Naive thymus-derived CD4-positive, alpha-beta T cell (primary cell): ENCODE results near the gene ATP7B. TPM values are rescaled to one million over a fixed set of nuclear protein-coding genes. Genes with fewer than 3 reads are reported as not detected.
A peak's percentile ranks its signal among the peaks of the same experiment; 100 is the strongest.

ENCODE experiments used
- ATAC-seq: fragments of 150-1000 bp; cut with Tn5 transposase; 2 replicates; pipeline ENCODE4 v1.10.0; 2021; ENCODE audit warnings: mild to moderate bottlenecking, moderate library complexity
- CTCF ChIA-PET: fragments of 350-600 bp; sonication (Branson Sonifier 250); formaldehyde crosslinking; loops from one replicate; lab custom pipeline; 2021; ENCODE audit warnings: antibody characterized with exemption; lab: Charles Lee
- POLR2A ChIA-PET: fragments of 350-600 bp; sonication (Branson Sonifier 250); formaldehyde crosslinking; loops from one replicate; lab custom pipeline; 2021; ENCODE audit warnings: antibody characterized with exemption, inconsistent platforms; lab: Charles Lee
- DNase-seq, 9 donors: peaks; one replicate each; pipeline versions ENCODE4 v3.0.0 to v3.0.0-alpha.2; 2020 to 2022; ENCODE audit warnings: mixed read lengths in 1 of 9
- H3K27ac ChIP-seq: one replicate; pipeline ENCODE4 v1.7.0; 2013; ENCODE audit warnings: mild to moderate bottlenecking, low read depth, low read length, moderate library complexity
- H3K27me3 ChIP-seq, 2 donors: one replicate each; pipeline ENCODE4 v1.7.0; 2013; ENCODE audit warnings: low read length in 2 of 2, mild to moderate bottlenecking in 2 of 2, moderate library complexity in 2 of 2; ENCODE audit not compliant: control insufficient read depth in 2 of 2, insufficient read depth in 2 of 2
- H3K36me3 ChIP-seq, 3 experiments: 1 replicate in 2 of 3; 2 replicates in 1 of 3; pipeline ENCODE4 v1.7.0; 2013; ENCODE audit warnings: low read length in 3 of 3, mild to moderate bottlenecking in 3 of 3, moderate library complexity in 1 of 3; ENCODE audit not compliant: insufficient read depth in 3 of 3, control insufficient read depth in 2 of 3
- H3K4me1 ChIP-seq, 2 donors: one replicate each; pipeline ENCODE4 v1.7.0; 2013; ENCODE audit warnings: low read length in 2 of 2, mild to moderate bottlenecking in 2 of 2, moderate library complexity in 1 of 2; ENCODE audit not compliant: control insufficient read depth in 2 of 2, insufficient read depth in 2 of 2
- H3K4me3 ChIP-seq: 2 replicates; pipeline ENCODE4 v1.7.0; 2013; ENCODE audit warnings: mild to moderate bottlenecking, low read length
- H3K9me3 ChIP-seq, 3 experiments: 1 replicate in 2 of 3; 2 replicates in 1 of 3; pipeline ENCODE4 v1.7.0; 2013; ENCODE audit warnings: low read length in 3 of 3; ENCODE audit not compliant: control insufficient read depth in 2 of 3
- H3K27ac Mint-ChIP-seq, 9 donors: one replicate each; pipeline ENCODE4 v1.8.0; 2020 to 2022; ENCODE audit warnings: mixed read lengths in 9 of 9, mild to moderate bottlenecking in 8 of 9, moderate library complexity in 5 of 9, inconsistent platforms in 2 of 9
- H3K27me3 Mint-ChIP-seq, 5 donors: one replicate each; pipeline ENCODE4 v1.8.0; 2021 to 2022; ENCODE audit warnings: mixed read lengths in 5 of 5, mild to moderate bottlenecking in 1 of 5
- H3K36me3 Mint-ChIP-seq, 5 donors: one replicate each; pipeline ENCODE4 v1.8.0; 2020 to 2022; ENCODE audit warnings: mixed read lengths in 5 of 5, mild to moderate bottlenecking in 3 of 5, inconsistent platforms in 1 of 5
- H3K4me1 Mint-ChIP-seq, 7 donors: one replicate each; pipeline ENCODE4 v1.8.0; 2020 to 2022; ENCODE audit warnings: mixed read lengths in 7 of 7, mild to moderate bottlenecking in 3 of 7, inconsistent platforms in 1 of 7
- H3K4me3 Mint-ChIP-seq, 10 donors: one replicate each; pipeline ENCODE4 v1.8.0; 2020 to 2022; ENCODE audit warnings: mild to moderate bottlenecking in 10 of 10, mixed read lengths in 10 of 10, moderate library complexity in 6 of 10, inconsistent platforms in 2 of 10
- H3K9me3 Mint-ChIP-seq, 11 donors: one replicate each; pipeline ENCODE4 v1.8.0; 2020 to 2022; ENCODE audit warnings: mixed read lengths in 11 of 11, mild to moderate bottlenecking in 4 of 11, inconsistent platforms in 1 of 11, moderate library complexity in 1 of 11
- intact Hi-C, 2 donors: fragments of 100-400 bp; cut with micrococcal nuclease; formaldehyde crosslinking; loops; one replicate each; pipeline ENCODE4 v1.15.1; 2023
- polyA plus RNA-seq, 2 donors: library from polyadenylated mRNA; unstranded; fragments of 300-500 nt; fragmentation: Illumina TruSeq; gene quantifications; one replicate each; pipeline ENCODE4 v1.2.3, GENCODE V29; 2021
- total RNA-seq, 6 experiments: library from RNA in 5 of 6; stranded (reverse) in 5 of 6; gene quantifications; 1 replicate in 5 of 6; 2 replicates in 1 of 6; pipeline ENCODE4 v1.2.3 and lab custom pipeline; 2021 to 2026

ATP7B gene
- total and polyA plus RNA-seq, 7 experiments from 2014 or later: 0.18 to 1.4 (median 1.3) TPM

DNA sequence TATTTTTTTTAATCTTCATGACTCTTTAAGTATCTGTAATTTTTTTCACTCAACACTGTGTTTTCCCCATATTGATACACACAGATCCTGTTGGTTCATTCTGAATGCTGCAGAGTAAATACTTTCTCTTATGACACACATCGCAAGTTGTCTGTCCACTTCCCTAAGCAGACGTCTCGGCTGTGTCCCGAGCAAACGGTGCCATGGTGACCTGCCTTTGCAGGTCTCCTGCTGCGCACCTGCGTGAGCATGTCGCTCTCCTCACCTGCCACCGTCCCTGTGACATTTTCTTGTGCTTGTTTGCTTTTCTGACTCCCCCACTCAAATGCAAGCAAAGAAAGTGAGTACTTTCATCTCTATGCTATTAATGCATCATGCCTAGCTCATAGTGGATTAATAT, 91.7 kb downstream of the ATP7B start:
- intact Hi-C loops: no loop called here
- Histone ChIP-seq H3K4me3 (no peak overlapping the region), H3K36me3 (no peaks in the 10 kb centered on the region), H3K9me3 (no peaks in the 10 kb centered on the region), H3K27ac (no peak overlapping the region), H3K27me3 (no peaks in the 10 kb centered on the region), H3K4me1 (no peaks in the 10 kb centered on the region)
- CTCF ChIA-PET: no interaction called here
- POLR2A ChIA-PET: no interaction called here
- Mint-ChIP-seq H3K36me3 (no peaks in the 10 kb centered on the region), H3K27ac (no peak overlapping the region), H3K4me3 (no peak overlapping the region), H3K4me1 (peaks cover 0 to 17% (median 6%) of the 10 kb centered on the region in 7 donors), H3K27me3 (no peaks in the 10 kb centered on the region), H3K9me3 (no peaks in the 10 kb centered on the region)
- no peak for ATAC-seq
- DNase-seq: no peak

DNA sequence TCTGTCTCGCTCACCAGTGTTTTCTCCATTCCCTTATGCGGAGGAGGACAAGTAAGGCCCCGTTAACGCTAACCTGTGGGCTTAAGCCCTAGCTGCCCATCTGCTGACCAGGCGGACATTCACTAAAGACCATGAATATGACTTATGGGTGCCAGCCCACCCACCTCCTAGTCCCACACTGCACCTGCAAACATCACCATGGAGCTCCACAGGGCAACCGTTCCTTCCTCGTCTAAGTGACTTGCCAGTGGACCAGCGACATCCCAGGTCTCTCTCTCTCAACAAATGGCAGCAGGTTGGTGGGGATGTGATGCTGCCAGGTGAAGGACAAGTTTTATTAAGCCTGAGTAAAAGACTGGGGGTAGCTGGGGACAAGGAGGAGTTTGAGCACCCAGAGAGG, 94.3 kb downstream of the ATP7B start:
- Histone ChIP-seq H3K27me3 (no peaks in the 10 kb centered on the region), H3K4me1 (no peaks in the 10 kb centered on the region), H3K9me3 (no peaks in the 10 kb centered on the region), H3K4me3 (no peak overlapping the region), H3K36me3 (no peaks in the 10 kb centered on the region), H3K27ac (no peak overlapping the region)
- Mint-ChIP-seq H3K9me3 (no peaks in the 10 kb centered on the region), H3K27me3 (peaks cover 0 to 4% (median 0%) of the 10 kb centered on the region in 5 donors), H3K27ac (peak overlapping the region in 1 of 9 donors; percentile 19), H3K4me3 (no peak overlapping the region), H3K36me3 (no peaks in the 10 kb centered on the region), H3K4me1 (peaks cover 0 to 9% (median 2%) of the 10 kb centered on the region in 7 donors)
- ChIA-PET CTCF (interaction anchor here (1.6 kb wide), 1 partner anchor 211 kb away, joined by 5 read pairs; no protein-coding TSS in a partner anchor), POLR2A (no interaction called here)
- DNase-seq (no peak), ATAC-seq (no peak)
- intact Hi-C loops: no loop called here

DNA sequence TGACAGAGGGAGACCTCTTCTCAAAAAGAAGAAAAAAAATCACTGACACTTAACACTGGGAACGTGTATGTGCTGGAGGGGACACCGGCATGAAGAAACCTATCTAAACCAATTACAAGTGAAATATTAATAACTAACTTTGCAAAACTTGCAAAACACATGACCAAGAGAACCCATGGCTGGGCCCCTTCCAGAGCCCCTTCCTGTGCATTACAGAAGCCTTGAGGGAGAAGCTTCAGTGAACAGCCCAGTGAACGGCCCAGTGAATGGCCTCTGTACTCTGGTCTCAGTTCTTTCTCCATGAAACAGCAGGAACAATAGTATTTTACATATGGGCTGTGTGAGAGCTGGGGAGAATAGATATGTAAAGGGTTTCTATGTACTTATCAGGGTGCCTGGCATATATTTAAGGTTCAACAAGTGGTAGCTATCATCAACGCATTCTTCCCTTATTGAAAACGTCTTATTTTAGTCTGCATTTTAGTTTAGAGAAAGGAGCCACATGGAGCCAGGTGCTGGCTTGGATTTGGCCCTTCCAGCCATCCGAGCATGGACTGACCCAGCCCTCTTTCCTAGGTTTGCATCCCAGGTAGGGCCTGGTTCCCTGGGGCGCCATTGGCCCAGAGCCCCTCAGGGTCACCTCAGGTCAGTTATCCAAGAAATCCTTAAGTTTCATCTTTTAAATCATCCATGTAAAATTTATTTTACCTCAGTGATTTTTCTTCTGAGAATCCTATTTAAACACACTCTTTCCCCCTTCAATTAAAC, 95.0 kb downstream of the ATP7B start:
- ChIA-PET CTCF (interaction anchor here (1.6 kb wide), 1 partner anchor 211 kb away, joined by 5 read pairs; no protein-coding TSS in a partner anchor), POLR2A (no interaction called here)
- Mint-ChIP-seq H3K27ac (peak overlapping the region in 1 of 9 donors; percentile 19), H3K9me3 (no peaks in the 10 kb centered on the region), H3K36me3 (no peaks in the 10 kb centered on the region), H3K4me3 (no peak overlapping the region), H3K27me3 (peaks cover 0 to 4% (median 0%) of the 10 kb centered on the region in 5 donors), H3K4me1 (peaks cover 0 to 9% (median 4%) of the 10 kb centered on the region in 7 donors)
- no peak for DNase-seq
- Histone ChIP-seq H3K27me3 (no peaks in the 10 kb centered on the region), H3K36me3 (no peaks in the 10 kb centered on the region), H3K4me1 (no peaks in the 10 kb centered on the region), H3K27ac (no peak overlapping the region), H3K9me3 (no peaks in the 10 kb centered on the region), H3K4me3 (no peak overlapping the region)
- intact Hi-C loops: no loop called here
- ATAC-seq: no peak

DNA sequence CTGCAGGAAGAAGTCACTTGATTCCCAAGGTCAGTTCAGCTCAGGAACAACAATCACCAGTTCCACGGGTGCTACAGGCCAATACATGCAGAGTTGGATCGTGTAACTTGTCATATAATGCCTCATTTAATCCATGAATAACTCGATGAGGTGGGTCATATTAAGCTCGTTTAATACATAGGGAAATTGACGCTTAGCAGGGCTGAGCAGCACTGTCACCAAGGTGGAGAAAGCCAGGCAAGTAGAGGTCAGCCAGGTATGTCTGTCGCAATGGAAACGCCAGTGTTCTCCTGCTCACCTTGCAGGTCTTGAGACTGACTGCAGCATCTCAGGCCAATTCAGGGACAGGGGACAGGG, 97.1 kb downstream of the ATP7B start:
- Mint-ChIP-seq H3K4me1 (peaks cover 9 to 20% (median 17%) of the 10 kb centered on the region in 7 donors), H3K27ac (no peak overlapping the region), H3K27me3 (peaks cover 0 to 4% (median 0%) of the 10 kb centered on the region in 5 donors), H3K36me3 (no peaks in the 10 kb centered on the region), H3K9me3 (no peaks in the 10 kb centered on the region), H3K4me3 (no peak overlapping the region)
- DNase-seq (no peak), ATAC-seq (no peak)
- Histone ChIP-seq H3K9me3 (no peaks in the 10 kb centered on the region), H3K4me1 (no peaks in the 10 kb centered on the region), H3K27ac (no peak overlapping the region), H3K4me3 (no peak overlapping the region), H3K36me3 (no peaks in the 10 kb centered on the region), H3K27me3 (no peaks in the 10 kb centered on the region)
- POLR2A ChIA-PET: no interaction called here
- intact Hi-C loops: no loop called here
- CTCF ChIA-PET: interaction anchor here (0.6 to 0.9 kb wide), 2 partner anchors 8 to 510 kb away, joined by 3 to 4 read pairs; no protein-coding TSS in a partner anchor

DNA sequence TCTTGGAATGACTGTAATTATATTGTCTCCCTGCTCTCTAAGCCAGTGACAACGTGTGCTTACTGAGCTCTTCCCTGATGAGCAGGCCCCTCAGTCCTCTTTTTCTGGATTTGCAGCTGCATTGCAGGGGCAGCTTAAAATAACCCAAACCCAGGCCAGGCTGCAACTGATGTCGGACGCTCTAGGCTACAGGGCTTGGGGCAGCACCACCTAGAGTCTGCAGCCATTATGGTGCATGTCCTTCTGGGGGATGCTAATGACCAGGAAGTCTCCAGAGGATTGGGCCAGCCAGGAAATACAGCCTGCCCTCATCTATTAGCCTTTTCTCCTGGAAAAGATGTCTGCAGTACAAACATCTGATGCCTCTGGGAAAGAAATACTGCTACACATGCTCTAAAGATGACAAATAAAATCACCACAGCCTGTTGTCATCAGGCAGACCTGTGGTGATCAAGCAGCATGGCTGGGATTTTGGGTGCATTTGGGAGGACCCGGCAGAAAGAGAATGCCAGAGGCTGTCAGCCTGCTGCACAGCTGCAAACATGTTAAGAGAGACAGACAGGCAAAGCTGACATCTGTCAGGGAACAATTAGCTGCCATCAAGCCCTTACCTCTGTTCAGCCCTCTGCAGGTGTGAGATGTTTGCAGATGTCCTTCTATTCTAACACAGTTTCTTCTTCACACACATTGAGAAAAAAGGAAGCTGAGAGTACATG, 97.7 kb downstream of the ATP7B start:
- CTCF ChIA-PET: interaction anchor here (0.6 to 1.3 kb wide), 3 partner anchors 9 to 509 kb away, joined by 3 to 4 read pairs (median 3); no protein-coding TSS in a partner anchor
- DNase-seq (no peak), ATAC-seq (no peak)
- H3K27me3 Mint-ChIP-seq: peaks cover 0 to 4% (median 0%) of the 10 kb centered on the region in 5 donors
- H3K27me3 ChIP-seq: no peaks in the 10 kb centered on the region
- no peaks in the 10 kb centered on the region for H3K9me3 Mint-ChIP-seq
- H3K36me3 Mint-ChIP-seq: no peaks in the 10 kb centered on the region
- no peak overlapping the region for H3K27ac ChIP-seq
- no peak overlapping the region for H3K27ac Mint-ChIP-seq
- H3K4me1 ChIP-seq: no peaks in the 10 kb centered on the region
- intact Hi-C loops: no loop called here
- POLR2A ChIA-PET: interaction anchor here (0.7 to 1.5 kb wide), 2 partner anchors 52 to 55 kb away, joined by 3 read pairs; no protein-coding TSS in a partner anchor
- no peak overlapping the region for H3K4me3 Mint-ChIP-seq
- H3K36me3 ChIP-seq: no peaks in the 10 kb centered on the region
- H3K9me3 ChIP-seq: no peaks in the 10 kb centered on the region
- H3K4me3 ChIP-seq: no peak overlapping the region
- H3K4me1 Mint-ChIP-seq: peaks cover 9 to 22% (median 21%) of the 10 kb centered on the region in 7 donors

DNA sequence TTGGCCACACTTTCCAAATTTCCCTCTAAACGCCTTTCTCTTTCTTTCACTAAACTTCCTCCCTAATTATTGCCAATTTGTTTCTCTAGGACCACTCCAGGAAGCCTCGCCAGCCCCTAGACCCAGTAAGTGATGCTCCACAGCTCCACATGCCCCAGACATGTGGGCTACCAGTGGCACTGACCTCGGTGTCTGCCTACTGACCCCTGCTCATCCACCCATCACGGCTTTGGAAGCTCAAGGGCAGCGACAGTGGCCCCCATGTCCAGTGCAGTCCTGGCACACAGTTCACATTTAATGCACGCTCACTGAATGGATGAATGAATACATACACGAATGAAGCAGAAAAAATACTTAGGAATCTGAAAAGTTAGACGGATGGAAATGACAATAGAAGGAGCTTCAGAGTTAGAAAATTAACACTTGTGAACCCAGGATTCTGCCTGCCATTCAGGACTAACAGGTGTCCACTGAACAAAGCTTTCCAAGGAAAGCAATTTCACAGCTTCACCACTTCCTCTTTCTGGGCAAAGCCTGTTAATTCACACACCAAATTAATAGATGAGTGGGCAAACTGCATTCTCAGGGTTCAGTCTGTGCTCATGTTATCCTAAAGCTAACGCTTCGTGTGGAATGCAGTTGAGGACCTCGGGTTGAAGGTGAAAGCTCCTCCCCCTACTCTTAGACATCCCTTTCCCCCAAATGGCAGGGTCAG, 98.6 kb downstream of the ATP7B start:
- Mint-ChIP-seq H3K9me3 (no peaks in the 10 kb centered on the region), H3K27me3 (peaks cover 0 to 4% (median 0%) of the 10 kb centered on the region in 5 donors), H3K4me3 (no peak overlapping the region), H3K36me3 (no peaks in the 10 kb centered on the region), H3K27ac (no peak overlapping the region), H3K4me1 (peaks cover 9 to 22% (median 21%) of the 10 kb centered on the region in 7 donors)
- no peak overlapping the region for H3K4me3 ChIP-seq
- no peak overlapping the region for H3K27ac ChIP-seq
- no peaks in the 10 kb centered on the region for H3K27me3 ChIP-seq
- no peak for ATAC-seq
- intact Hi-C loops: no loop called here
- CTCF ChIA-PET: interaction anchor here (1.3 kb wide), 1 partner anchor 38 kb away, joined by 3 read pairs; no protein-coding TSS in a partner anchor
- DNase-seq: no peak
- H3K4me1 ChIP-seq: no peaks in the 10 kb centered on the region
- H3K9me3 ChIP-seq: no peaks in the 10 kb centered on the region
- H3K36me3 ChIP-seq: no peaks in the 10 kb centered on the region
- POLR2A ChIA-PET: interaction anchor here (0.6 to 1.5 kb wide), 3 partner anchors 53 to 688 kb away, joined by 3 read pairs; no protein-coding TSS in a partner anchor
